GM12891 (cell line): ENCODE measurements around the gene SORCS2.

Experiments used
- POLR2A ChIP-seq: IDR thresholded peaks from 2 replicates; pipeline ENCODE4 v1.6.1; 2011; ENCODE audit warnings: low read depth, low read length, control low read depth
- POLR2AphosphoS5 ChIP-seq: IDR thresholded peaks from 2 replicates; pipeline ENCODE4 v1.6.1; 2011; ENCODE audit warnings: low read depth, low read length, control low read depth

DNA sequence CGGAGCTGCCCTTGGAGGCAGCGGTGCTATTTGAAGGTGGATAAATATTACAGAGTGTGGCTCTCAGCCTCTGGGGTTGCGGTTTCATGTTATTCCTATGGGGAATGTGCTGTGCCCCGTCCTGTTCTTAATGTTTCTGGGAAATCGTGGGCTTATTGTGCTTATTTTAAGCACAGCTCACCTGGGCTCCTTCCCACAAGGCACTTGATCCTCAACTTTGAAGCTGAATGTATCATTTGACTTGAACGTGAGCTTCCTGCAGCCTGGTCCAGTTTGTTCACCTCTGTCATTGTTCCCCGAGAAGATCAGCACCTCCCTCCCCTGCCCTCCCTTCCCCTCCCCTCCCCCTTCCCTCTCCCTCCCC is 3.9 kb downstream of the SORCS2 start:
- TF ChIP-seq POLR2A: no peak
- TF ChIP-seq POLR2AphosphoS5: no peak
